Stomach (tissue), 4 donors: ENCODE results near the gene MAMLD1.

Experiments used
- CTCF ChIP-seq, 7 experiments: fragments of 450-650 bp in 4 of 7; fragments of 200-600 bp in 3 of 7; sonication (generic) in 3 of 7; IDR thresholded peaks; one replicate each; pipeline ENCODE4 v1.5.1; 2016 to 2019; ENCODE audit warnings: antibody characterized with exemption in 7 of 7, control low read depth in 2 of 7, mild to moderate bottlenecking in 1 of 7
- EP300 ChIP-seq: sonication (generic); formaldehyde crosslinking; IDR thresholded peaks from one replicate; pipeline ENCODE4 v1.6.1; 2017; ENCODE audit warnings: antibody characterized with exemption
- POLR2AphosphoS5 ChIP-seq, 3 donors: sonication (generic); formaldehyde crosslinking; IDR thresholded peaks; one replicate each; pipeline ENCODE4 v1.6.1; 2016; ENCODE audit warnings: antibody characterized with exemption in 3 of 3

DNA sequence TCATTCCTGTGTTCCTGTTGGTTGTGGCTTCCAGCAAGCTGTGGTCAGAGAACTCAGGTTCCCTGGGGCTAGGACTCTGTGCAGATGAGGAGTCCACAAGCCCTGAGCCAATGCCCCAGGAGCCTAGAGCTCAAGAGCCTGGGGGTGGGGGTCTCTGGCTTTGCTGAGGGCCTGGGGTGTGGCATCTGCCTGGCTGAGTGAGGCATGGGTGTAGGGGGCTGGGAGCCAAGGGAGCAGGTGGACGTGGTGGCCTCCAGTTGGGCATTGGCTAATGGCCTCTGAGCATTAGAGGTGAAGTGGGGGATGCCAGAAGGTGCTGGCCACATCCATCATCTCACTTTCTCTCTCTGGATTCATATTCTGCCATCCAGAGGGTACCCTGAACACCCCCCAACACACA, 5.3 kb upstream of the MAMLD1 start:
- TF ChIP-seq CTCF (IDR thresholded peaks at IDR 0.05) (no peak), EP300 (no peak), POLR2AphosphoS5 (IDR thresholded peaks at IDR 0.05) (no peak)
